Activated CD8-positive, alpha-beta memory T cell treated with anti-CD3 and anti-CD28 coated beads, Interleukin-2, amount 10 ng/mL, durations not matched to agents 7 days and 5 days (primary cell): Measurements from ENCODE around the gene TSPAN31. TPM values are rescaled to one million over a fixed set of nuclear protein-coding genes. Genes with fewer than 3 reads are reported as not detected.

ENCODE experiments used
- ATAC-seq: fragments of 150-1000 bp; cut with Tn5 transposase; one replicate; pipeline ENCODE4 v1.10.0; 2021; ENCODE audit warnings: moderate library complexity
- CTCF ChIA-PET: fragments of 350-600 bp; sonication (Branson Sonifier 250); formaldehyde crosslinking; loops from one replicate; lab custom pipeline; 2021; ENCODE audit warnings: antibody characterized with exemption; lab: Charles Lee
- DNase-seq: peaks from one replicate; pipeline ENCODE4 v3.0.0-alpha.2; 2020
- H3K27ac Mint-ChIP-seq: one replicate; pipeline ENCODE4 v1.8.0; 2021; ENCODE audit warnings: mild to moderate bottlenecking, mixed read lengths
- H3K27me3 Mint-ChIP-seq: one replicate; pipeline ENCODE4 v1.8.0; 2021; ENCODE audit warnings: mixed read lengths
- H3K36me3 Mint-ChIP-seq: one replicate; pipeline ENCODE4 v1.8.0; 2021; ENCODE audit warnings: mild to moderate bottlenecking, mixed read lengths
- H3K4me1 Mint-ChIP-seq: one replicate; pipeline ENCODE4 v1.8.0; 2021; ENCODE audit warnings: mixed read lengths
- H3K4me3 Mint-ChIP-seq: one replicate; pipeline ENCODE4 v1.8.0; 2021; ENCODE audit warnings: mild to moderate bottlenecking, moderate library complexity, mixed read lengths
- H3K9me3 Mint-ChIP-seq: one replicate; pipeline ENCODE4 v1.8.0; 2022; ENCODE audit warnings: low read depth, mixed read lengths
- total RNA-seq, 2 experiments: library from RNA; stranded (reverse); gene quantifications; one replicate each; pipeline ENCODE4 v1.2.3, GENCODE V29; 2021

Gene TSPAN31
- total RNA-seq, 2 experiments from 2014 or later, result 10.0 to 19.4 TPM

GRCh38 chr12:57743769-57744168, 1.1 kb upstream of the TSPAN31 start:
- no peak for ATAC-seq
- H3K36me3 Mint-ChIP-seq, result peaks cover 14% of the 10 kb centered on the region
- H3K4me3 Mint-ChIP-seq, result peak overlapping the region; percentile 85
- no peaks in the 10 kb centered on the region for H3K9me3 Mint-ChIP-seq
- no peak for DNase-seq
- CTCF ChIA-PET, result interaction anchor here (1.2 to 1.6 kb wide), 4 partner anchors 10 to 280 kb away, joined by 3 to 7 read pairs (median 4); no protein-coding TSS in a partner anchor
- peak overlapping the region; percentile 95 for H3K27ac Mint-ChIP-seq
- H3K27me3 Mint-ChIP-seq, result no peaks in the 10 kb centered on the region
- peaks cover 58% of the 10 kb centered on the region for H3K4me1 Mint-ChIP-seq

GRCh38 chr12:57744194-57744776, 554 bp upstream of the TSPAN31 start:
- DNase-seq, result peak; percentile 89
- Mint-ChIP-seq H3K9me3 (no peaks in the 10 kb centered on the region), H3K36me3 (peaks cover 16% of the 10 kb centered on the region), H3K27ac (peak overlapping the region; percentile 95), H3K4me3 (peak overlapping the region; percentile 85), H3K4me1 (peaks cover 55% of the 10 kb centered on the region), H3K27me3 (no peaks in the 10 kb centered on the region)
- CTCF ChIA-PET, result interaction anchor here (1.2 to 2.2 kb wide), 7 partner anchors 10 to 281 kb away, joined by 3 to 17 read pairs (median 5); no protein-coding TSS in a partner anchor
- ATAC-seq, result peak; percentile 47

DNA sequence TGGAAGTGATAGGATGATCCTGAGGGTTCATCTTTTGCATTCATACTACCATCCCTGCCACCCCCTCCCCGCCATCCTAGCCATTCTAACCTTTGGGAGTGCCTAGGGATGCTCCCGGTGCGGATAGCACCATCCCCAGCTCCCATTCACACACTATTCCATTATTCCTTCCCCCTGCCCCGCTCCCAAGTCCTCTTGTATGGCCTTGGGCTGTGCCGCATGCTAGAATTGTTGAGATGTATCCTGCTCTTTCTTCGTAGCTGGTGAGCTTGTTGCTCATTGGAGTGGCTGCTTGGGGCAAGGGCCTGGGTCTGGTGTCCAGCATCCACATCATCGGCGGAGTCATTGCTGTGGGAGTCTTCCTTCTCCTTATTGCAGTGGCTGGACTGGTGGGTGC, 644 bp downstream of the TSPAN31 start:
- Mint-ChIP-seq H3K4me1 (peaks cover 50% of the 10 kb centered on the region), H3K4me3 (peak overlapping the region; percentile 85), H3K36me3 (peaks cover 20% of the 10 kb centered on the region), H3K27ac (peak overlapping the region; percentile 95), H3K27me3 (no peaks in the 10 kb centered on the region), H3K9me3 (no peaks in the 10 kb centered on the region)
- CTCF ChIA-PET, result interaction anchor here (1.2 to 2.2 kb wide), 4 partner anchors 11 to 282 kb away, joined by 3 to 17 read pairs (median 6); no protein-coding TSS in a partner anchor
- DNase-seq, result no peak
- no peak for ATAC-seq

GRCh38 chr12:57746025-57746424, 1.2 kb downstream of the TSPAN31 start:
- CTCF ChIA-PET, result interaction anchor here (2.0 to 2.2 kb wide), 2 partner anchors 11 to 15 kb away, joined by 6 to 17 read pairs; no protein-coding TSS in a partner anchor
- H3K4me3 Mint-ChIP-seq, result peak overlapping the region; percentile 85
- H3K4me1 Mint-ChIP-seq, result peaks cover 50% of the 10 kb centered on the region
- DNase-seq (no peak), ATAC-seq (no peak)
- no peaks in the 10 kb centered on the region for H3K9me3 Mint-ChIP-seq
- H3K36me3 Mint-ChIP-seq, result peaks cover 25% of the 10 kb centered on the region
- H3K27me3 Mint-ChIP-seq, result no peaks in the 10 kb centered on the region
- peak overlapping the region; percentile 95 for H3K27ac Mint-ChIP-seq

- peaks cover 58% of the 10 kb centered on the region for H3K4me1 Mint-ChIP-seq
- H3K27me3 Mint-ChIP-seq, result no peaks in the 10 kb centered on the region
- H3K27ac Mint-ChIP-seq, result no peak overlapping the region
- DNase-seq (no peak), ATAC-seq (no peak)
- no peak overlapping the region for H3K4me3 Mint-ChIP-seq
- CTCF ChIA-PET, result interaction anchor here (1.8 to 2.4 kb wide), 2 partner anchors 8 to 10 kb away, joined by 5 to 8 read pairs; no protein-coding TSS in a partner anchor
- peaks cover 30% of the 10 kb centered on the region for H3K36me3 Mint-ChIP-seq
- no peaks in the 10 kb centered on the region for H3K9me3 Mint-ChIP-seq
These were observed 4.2 kb downstream of the TSPAN31 start for GRCh38 chr12:57749061-57749460.

DNA sequence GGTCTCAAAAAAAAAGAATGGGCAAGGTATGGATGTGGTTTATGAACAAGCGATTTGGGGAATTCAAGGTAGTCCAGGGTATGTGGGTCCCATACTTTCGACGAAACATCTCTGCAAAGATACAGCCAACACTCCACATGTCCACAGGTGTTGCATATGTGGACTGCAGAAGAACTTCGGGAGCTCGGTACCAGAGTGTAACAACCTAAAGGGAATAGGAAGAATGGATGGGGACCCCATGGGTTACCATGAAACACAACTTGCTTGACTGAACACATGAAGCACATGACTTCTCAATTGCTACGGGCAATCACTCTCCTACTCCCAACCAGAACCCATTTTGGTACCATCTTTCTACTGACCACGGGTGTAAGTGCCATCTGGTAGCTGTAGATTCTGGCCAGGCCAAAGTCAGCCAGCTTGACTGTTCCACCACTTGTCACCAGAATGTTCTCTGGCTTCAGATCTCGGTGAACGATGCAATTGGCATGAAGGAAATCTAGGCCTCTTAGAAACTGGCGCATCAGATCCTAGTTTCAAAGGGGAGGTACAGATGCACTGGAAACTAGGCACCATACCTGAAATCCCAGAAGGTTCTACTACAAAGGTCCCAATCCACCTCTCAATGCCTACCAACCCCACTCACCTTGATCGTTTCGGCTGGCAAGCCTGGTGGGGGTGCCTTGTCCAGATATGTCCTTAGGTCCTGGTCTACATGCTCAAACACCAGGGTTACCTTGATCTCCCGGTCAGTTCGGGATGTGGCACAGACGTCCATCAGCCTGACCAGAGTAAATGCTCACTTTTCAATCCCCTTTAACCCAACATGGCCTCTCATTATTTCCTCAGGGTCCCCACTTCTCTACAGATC, 6.0 kb downstream of the TSPAN31 start:
- Mint-ChIP-seq H3K4me1 (peaks cover 51% of the 10 kb centered on the region), H3K4me3 (peak overlapping the region; percentile 93), H3K27ac (peak overlapping the region; percentile 87), H3K36me3 (peaks cover 31% of the 10 kb centered on the region), H3K27me3 (no peaks in the 10 kb centered on the region), H3K9me3 (no peaks in the 10 kb centered on the region)
- DNase-seq (no peak), ATAC-seq (no peak)
- CTCF ChIA-PET, result interaction anchor here (1.4 to 2.4 kb wide), 2 partner anchors 9 kb away, joined by 5 to 8 read pairs; no protein-coding TSS in a partner anchor

DNA sequence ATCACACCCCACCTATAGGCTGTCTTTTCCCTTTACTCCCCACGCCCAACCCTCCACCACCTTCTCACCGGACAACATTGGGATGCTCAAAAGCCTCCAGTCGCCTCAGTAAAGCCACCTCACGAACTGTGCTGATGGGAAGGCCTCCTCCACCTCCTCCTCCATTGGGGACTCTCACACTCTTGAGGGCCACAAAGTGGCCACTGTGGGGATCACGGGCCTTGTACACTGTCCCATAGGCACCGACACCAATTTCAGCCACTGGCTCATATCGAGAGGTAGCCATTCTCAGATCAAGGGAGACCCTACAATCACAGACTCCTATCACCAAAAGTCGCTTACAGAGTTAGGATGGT, 6.6 kb downstream of the TSPAN31 start:
- CTCF ChIA-PET, result interaction anchor here (1.2 kb wide), 1 partner anchor 32 kb away, joined by 3 read pairs; no protein-coding TSS in a partner anchor
- ATAC-seq (no peak), DNase-seq (no peak)
- Mint-ChIP-seq H3K27me3 (no peaks in the 10 kb centered on the region), H3K4me1 (peaks cover 49% of the 10 kb centered on the region), H3K9me3 (no peaks in the 10 kb centered on the region), H3K27ac (peak overlapping the region; percentile 87), H3K36me3 (peaks cover 31% of the 10 kb centered on the region), H3K4me3 (peak overlapping the region; percentile 93)

GRCh38 chr12:57751788-57752667, 7.2 kb downstream of the TSPAN31 start, which contains the start of gene CDK4:
TSS of gene CDK4 (minus strand) at chr12:57752310. CDS start at chr12:57751717, 593 bp downstream.
- H3K4me3 Mint-ChIP-seq, result peak within 1 kb of the TSS; percentile 93
- peaks cover 54% of the 10 kb centered on the region for H3K4me1 Mint-ChIP-seq
- peak; percentile 100 for DNase-seq
- no peaks in the 10 kb centered on the region for H3K9me3 Mint-ChIP-seq
- no peaks in the 10 kb centered on the region for H3K27me3 Mint-ChIP-seq
- ATAC-seq, result peak; percentile 79
- peak within 1 kb of the TSS; percentile 87 for H3K27ac Mint-ChIP-seq
- CTCF ChIA-PET, result interaction anchor here (0.9 to 1.2 kb wide), 2 partner anchors 28 to 31 kb away, joined by 3 read pairs; no protein-coding TSS in a partner anchor
- H3K36me3 Mint-ChIP-seq, result peaks cover 32% of the 10 kb centered on the region

DNA sequence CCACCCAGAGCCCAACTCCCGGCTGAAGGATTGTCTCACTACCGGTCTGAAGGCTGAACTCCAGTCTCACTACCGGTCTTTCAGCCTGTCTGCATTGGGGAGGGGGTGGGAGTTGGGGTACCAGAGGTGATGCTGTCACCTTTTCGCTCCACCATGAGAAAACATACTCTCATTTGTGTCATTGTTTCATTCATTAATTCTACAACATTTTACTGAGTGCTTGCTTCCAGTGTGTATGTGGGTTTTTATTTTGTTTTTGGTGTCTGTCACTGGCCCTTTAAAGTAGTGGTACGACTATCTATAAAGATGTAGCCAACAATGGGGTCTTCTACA, 7.8 kb downstream of the TSPAN31 start:
- CTCF ChIA-PET, result interaction anchor here (0.9 to 1.2 kb wide), 2 partner anchors 27 to 31 kb away, joined by 3 read pairs; no protein-coding TSS in a partner anchor
- Mint-ChIP-seq H3K27ac (peak overlapping the region; percentile 87), H3K9me3 (no peaks in the 10 kb centered on the region), H3K36me3 (peaks cover 28% of the 10 kb centered on the region), H3K27me3 (no peaks in the 10 kb centered on the region), H3K4me1 (peaks cover 55% of the 10 kb centered on the region), H3K4me3 (peak overlapping the region; percentile 93)
- no peak for ATAC-seq
- no peak for DNase-seq

GRCh38 chr12:57753756-57754337, 9.0 kb downstream of the TSPAN31 start:
- H3K4me3 Mint-ChIP-seq, result peak overlapping the region; percentile 82
- peaks cover 55% of the 10 kb centered on the region for H3K4me1 Mint-ChIP-seq
- H3K36me3 Mint-ChIP-seq, result peaks cover 29% of the 10 kb centered on the region
- H3K27me3 Mint-ChIP-seq, result no peaks in the 10 kb centered on the region
- no peaks in the 10 kb centered on the region for H3K9me3 Mint-ChIP-seq
- CTCF ChIA-PET, result interaction anchor here (1.1 to 3.5 kb wide), 4 partner anchors 9 to 150 kb away, joined by 4 to 37 read pairs (median 8); partner anchors contain the start of gene TSPAN31
- peak overlapping the region; percentile 81 for H3K27ac Mint-ChIP-seq
- DNase-seq (no peak), ATAC-seq (no peak)

GRCh38 chr12:57754411-57755193, 9.8 kb downstream of the TSPAN31 start, which contains the start of gene MARCHF9:
TSS of gene MARCHF9 (plus strand) at chr12:57755103. CDS start at chr12:57755529, 426 bp downstream.
- Mint-ChIP-seq H3K9me3 (no peaks in the 10 kb centered on the region), H3K4me3 (peak within 1 kb of the TSS; percentile 82), H3K27ac (peak within 1 kb of the TSS; percentile 81), H3K36me3 (peaks cover 25% of the 10 kb centered on the region), H3K27me3 (no peaks in the 10 kb centered on the region), H3K4me1 (peaks cover 56% of the 10 kb centered on the region)
- DNase-seq (peak; percentile 90), ATAC-seq (peak; percentile 49)
- CTCF ChIA-PET, result interaction anchor here (1.1 to 3.5 kb wide), 5 partner anchors 9 to 149 kb away, joined by 4 to 48 read pairs (median 10); partner anchors contain the start of genes CYP27B1 and TSPAN31
